ENCODE data around the gene RNF212.

Gene RNF212, protein sequence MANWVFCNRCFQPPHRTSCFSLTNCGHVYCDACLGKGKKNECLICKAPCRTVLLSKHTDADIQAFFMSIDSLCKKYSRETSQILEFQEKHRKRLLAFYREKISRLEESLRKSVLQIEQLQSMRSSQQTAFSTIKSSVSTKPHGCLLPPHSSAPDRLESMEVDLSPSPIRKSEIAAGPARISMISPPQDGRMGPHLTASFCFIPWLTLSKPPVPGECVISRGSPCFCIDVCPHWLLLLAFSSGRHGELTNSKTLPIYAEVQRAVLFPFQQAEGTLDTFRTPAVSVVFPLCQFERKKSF

DNA sequence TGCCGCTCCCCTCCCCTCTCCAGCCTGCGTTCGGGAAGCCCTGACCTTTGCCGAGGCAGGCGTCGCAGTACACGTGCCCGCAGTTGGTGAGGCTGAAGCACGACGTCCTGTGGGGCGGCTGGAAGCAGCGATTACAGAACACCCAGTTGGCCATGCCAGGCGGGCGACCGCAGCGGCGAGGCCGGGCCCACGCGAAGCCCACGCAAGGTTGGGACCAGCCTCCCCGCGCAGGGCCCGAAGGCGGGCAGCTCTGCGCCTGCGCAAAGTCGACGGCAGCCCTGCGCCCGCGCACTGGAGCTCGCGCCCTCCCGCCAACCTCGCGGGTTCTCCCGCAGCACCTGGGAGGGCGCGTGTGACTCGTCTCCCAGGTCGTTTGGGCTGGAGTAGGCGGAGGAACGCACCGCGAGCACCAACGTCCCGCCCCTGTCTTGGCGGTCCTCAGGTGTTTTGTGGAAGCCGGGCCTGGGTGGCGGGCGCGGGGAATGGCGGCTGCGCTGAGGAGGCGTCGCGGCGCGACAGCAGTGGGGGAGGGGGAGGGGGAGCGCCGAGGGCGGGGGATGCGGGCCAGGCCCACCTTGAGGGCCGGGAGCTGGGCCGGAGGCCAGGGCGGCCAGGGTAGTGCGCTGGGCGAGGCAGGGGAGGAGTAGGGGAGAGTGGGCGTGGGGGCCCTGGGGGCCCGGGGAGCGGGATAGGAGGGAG lies at the start of gene RNF212:
Gene RNF212, minus strand, starts transcription at position 254 of the 699 bp plus-strand sequence. Its CDS starts 100 bp downstream, at position 154.
- Mint-ChIP-seq H3K27ac (no peak within 1 kb of the TSS), H3K4me1 (no peaks in the 10 kb centered on the region), H3K27me3 (peaks cover 25% of the 10 kb centered on the region), H3K4me3 (no peak within 1 kb of the TSS), H3K36me3 (ENCODE audit: low read depth) (no peaks in the 10 kb centered on the region), H3K9me3 (no peaks in the 10 kb centered on the region)
- ATAC-seq (peak; percentile 24), DNase-seq (peak; percentile 16)

DNA sequence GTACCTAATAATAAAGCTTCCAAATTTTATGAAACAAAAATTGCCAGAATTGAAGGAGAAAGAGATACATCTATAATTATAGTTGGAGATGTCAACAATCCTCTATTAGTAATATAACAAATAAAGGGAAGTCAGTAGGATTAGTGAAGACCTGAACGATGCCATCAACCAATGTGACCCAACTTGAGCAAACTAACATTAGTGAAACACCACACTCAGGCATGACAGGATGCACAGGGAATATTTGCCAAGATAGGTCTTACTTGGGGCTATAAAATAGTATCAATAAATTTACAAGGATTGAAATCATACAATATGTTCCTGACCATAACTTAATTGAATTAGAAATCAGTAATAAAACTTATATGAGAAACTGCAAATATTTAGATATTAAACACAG lies 47.0 kb upstream of the RNF212 start:
- no peaks in the 10 kb centered on the region for H3K27me3 Mint-ChIP-seq
- ATAC-seq (no peak), DNase-seq (no peak)
- H3K27ac Mint-ChIP-seq = no peak overlapping the region
- H3K4me1 Mint-ChIP-seq = peaks cover 8% of the 10 kb centered on the region
- H3K4me3 Mint-ChIP-seq = no peak overlapping the region
- peaks cover 9% of the 10 kb centered on the region for H3K9me3 Mint-ChIP-seq
- no peaks in the 10 kb centered on the region for H3K36me3 Mint-ChIP-seq (ENCODE audit: low read depth)

DNA sequence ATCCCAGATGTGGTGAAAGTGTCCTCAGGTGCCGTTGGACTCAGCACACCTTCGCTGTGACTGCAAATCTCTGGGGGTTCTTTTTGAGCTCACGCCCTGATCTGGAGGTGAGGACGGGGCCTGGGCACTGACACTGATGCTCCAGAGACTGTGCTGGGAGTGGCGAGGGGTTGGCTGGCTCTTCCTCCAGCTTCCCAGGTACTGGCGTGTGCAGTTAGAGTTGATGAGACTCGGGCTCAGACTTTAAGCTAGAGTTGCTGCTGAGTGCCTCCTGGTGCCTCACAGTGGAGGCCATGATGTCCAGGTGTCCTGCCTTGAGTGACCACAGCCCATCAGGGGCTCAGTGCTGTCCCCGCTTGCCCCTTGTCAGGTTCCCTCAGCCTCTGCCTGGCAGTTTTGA lies 42.7 kb upstream of the RNF212 start:
- no peak for ATAC-seq
- no peak overlapping the region for H3K27ac Mint-ChIP-seq
- peaks cover 9% of the 10 kb centered on the region for H3K9me3 Mint-ChIP-seq

DNA sequence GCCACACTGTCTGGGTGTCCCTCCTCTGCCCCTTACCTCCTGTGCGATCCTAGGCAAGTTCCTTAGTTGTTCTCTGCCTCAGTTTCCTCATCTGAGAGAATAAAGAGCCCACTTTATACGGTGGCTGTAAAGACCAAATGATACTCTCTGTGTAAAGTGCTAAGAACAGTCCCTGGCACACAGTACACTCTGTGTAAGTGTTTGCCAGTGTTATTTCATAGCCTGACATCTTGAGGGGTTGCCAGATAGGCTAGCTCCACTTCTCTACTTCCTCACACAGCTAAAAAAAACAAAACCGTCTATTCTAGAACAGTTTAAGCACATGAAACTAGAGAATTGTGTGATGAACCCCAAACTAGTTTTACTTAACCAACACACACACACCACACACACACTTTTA lies 42.0 kb upstream of the RNF212 start:
- Mint-ChIP-seq H3K27ac (no peak overlapping the region), H3K4me1 (no peaks in the 10 kb centered on the region), H3K9me3 (peaks cover 9% of the 10 kb centered on the region), H3K4me3 (no peak overlapping the region), H3K27me3 (peaks cover 4% of the 10 kb centered on the region), H3K36me3 (ENCODE audit: low read depth) (no peaks in the 10 kb centered on the region)
- DNase-seq = no peak
- ATAC-seq = no peak

More for the DNA sequence above, 42.7 kb upstream of the RNF212 start:
- DNase-seq = no peak
- H3K4me1 Mint-ChIP-seq = no peaks in the 10 kb centered on the region
- no peak overlapping the region for H3K4me3 Mint-ChIP-seq
- peaks cover 4% of the 10 kb centered on the region for H3K27me3 Mint-ChIP-seq
- no peaks in the 10 kb centered on the region for H3K36me3 Mint-ChIP-seq (ENCODE audit: low read depth)

DNA sequence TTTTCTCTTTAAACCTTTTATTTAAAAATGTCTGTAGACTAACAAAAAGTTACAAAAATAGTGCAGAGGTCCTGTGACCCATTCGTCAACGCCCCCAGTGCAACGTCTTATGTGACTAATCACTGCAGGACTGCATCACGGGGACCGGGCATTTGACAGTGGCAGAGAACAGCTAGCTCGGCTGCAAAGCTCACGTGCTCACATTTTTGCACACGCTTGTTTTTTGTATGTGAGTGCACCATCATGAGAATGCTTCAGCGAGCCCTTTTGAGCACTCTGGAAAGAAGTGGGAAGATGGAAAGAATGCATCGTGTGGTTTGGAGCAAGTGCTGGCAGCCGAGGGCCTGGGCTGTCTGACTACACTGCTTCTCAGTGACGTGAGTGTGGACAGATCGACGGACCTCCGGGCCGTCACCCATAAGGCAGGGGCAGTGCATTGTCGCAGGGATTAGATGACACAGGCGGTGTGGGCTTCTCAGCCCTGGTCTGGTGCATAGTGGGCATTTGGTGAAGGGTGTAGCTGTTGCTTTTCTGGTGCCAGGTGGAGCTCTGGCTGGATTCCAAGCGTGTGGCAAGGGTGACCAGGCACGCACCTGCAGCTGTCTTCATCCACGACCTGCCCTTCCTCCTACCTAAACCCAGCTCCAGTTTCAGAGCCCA lies 41.3 kb upstream of the RNF212 start:
- no peaks in the 10 kb centered on the region for H3K36me3 Mint-ChIP-seq (ENCODE audit: low read depth)
- no peak for ATAC-seq
- H3K27me3 Mint-ChIP-seq = peaks cover 4% of the 10 kb centered on the region
- H3K27ac Mint-ChIP-seq = no peak overlapping the region
- no peak for DNase-seq
- H3K9me3 Mint-ChIP-seq = peaks cover 9% of the 10 kb centered on the region
- no peaks in the 10 kb centered on the region for H3K4me1 Mint-ChIP-seq
- H3K4me3 Mint-ChIP-seq = no peak overlapping the region

DNA sequence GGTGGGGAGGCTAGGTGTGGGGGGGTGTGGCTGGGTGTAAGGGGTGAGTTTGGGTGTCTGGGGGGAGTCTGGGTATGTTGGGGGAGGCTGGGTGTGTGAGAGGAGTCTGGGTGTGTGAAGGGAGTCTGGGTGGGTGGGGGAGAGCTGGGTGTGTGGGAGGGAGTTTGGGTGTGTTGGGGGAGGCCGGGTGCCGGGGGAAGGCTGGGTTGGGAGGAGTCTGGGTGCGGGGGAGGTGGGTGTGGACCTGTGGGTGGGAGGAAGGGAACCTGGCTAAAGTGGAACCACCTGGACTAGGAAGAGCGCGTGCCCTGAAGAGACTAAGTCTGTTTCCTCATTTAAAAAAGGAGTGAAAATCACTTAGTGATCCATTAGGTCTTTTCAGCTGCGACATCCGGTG lies 40.8 kb upstream of the RNF212 start:
- peaks cover 4% of the 10 kb centered on the region for H3K27me3 Mint-ChIP-seq
- ATAC-seq (no peak), DNase-seq (no peak)
- H3K36me3 Mint-ChIP-seq (ENCODE audit: low read depth) = no peaks in the 10 kb centered on the region
- no peak overlapping the region for H3K4me3 Mint-ChIP-seq
- peaks cover 9% of the 10 kb centered on the region for H3K9me3 Mint-ChIP-seq
- no peak overlapping the region for H3K27ac Mint-ChIP-seq
- no peaks in the 10 kb centered on the region for H3K4me1 Mint-ChIP-seq

DNA sequence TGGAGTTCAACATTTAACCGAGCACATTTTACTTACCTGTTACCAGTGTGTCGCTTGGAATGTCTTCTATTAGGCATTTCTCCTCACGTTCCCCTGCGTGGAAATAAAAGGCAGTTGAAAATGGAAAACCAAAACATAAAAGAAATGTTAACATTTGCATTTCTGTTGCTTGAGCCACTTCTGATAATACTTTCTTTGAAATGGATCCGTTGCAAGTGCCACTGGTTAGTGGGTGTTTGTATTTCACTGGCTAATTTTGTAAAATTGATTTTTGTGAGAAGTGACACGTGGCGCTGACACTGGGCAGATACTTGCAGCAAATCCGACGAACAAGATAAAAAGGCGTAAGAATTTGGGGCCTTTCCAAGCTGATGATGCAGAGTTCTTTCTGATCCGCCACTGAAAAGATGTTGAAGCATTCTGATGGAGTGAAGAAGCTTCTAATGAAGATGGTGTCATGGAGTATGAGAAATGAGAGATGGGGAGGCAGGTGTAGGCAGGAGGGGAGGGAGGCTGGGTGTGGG lies 40.3 kb upstream of the RNF212 start:
- Mint-ChIP-seq H3K27ac (no peak overlapping the region), H3K36me3 (ENCODE audit: low read depth) (no peaks in the 10 kb centered on the region), H3K27me3 (peaks cover 4% of the 10 kb centered on the region), H3K9me3 (peaks cover 9% of the 10 kb centered on the region), H3K4me1 (no peaks in the 10 kb centered on the region), H3K4me3 (no peak overlapping the region)
- DNase-seq = no peak
- ATAC-seq = no peak

DNA sequence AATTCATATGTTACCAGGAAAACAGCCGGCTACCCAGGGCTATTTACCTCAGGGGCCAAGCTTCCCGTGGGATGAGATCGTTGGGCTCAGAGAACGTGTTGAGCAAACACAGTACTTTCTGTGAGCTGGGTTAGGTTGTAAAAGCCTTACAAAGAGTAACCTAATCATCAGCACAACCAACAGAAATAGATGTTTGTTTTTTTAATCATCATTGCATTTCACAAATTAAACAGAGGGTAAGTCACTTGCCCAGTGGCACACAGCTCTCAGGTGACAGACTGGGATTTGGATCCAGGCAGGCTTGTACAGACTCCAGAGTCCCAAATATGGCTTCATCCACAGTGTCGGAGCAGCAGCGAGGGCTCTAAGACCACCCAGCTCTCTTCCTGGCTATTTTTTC lies 38.9 kb upstream of the RNF212 start:
- no peaks in the 10 kb centered on the region for H3K9me3 Mint-ChIP-seq
- DNase-seq (no peak), ATAC-seq (no peak)
- H3K27me3 Mint-ChIP-seq = peaks cover 4% of the 10 kb centered on the region
- H3K4me3 Mint-ChIP-seq = no peak overlapping the region
- H3K27ac Mint-ChIP-seq = no peak overlapping the region
- H3K4me1 Mint-ChIP-seq = no peaks in the 10 kb centered on the region
- no peaks in the 10 kb centered on the region for H3K36me3 Mint-ChIP-seq (ENCODE audit: low read depth)

DNA sequence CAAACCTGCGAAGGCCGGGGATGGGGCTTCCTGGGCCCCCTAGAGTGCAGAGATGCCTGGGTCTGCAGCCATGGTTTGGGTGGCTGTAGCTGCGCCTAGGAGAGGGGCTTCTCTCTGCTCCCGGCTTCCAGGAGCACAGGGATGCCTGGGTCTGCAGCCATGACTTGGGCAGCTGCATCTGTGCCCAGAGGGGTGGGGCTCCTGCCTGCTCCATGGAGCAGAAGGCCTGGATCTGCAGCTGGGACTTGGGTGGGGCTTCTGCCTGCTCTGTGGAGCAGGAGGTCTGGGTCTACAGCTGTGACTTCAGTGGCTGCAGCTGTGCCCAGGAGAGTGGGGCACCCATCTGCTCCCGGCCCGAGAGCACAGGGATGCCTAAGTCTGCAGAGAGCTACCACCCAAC lies 38.2 kb upstream of the RNF212 start:
- ATAC-seq = no peak
- Mint-ChIP-seq H3K27ac (no peak overlapping the region), H3K4me1 (no peaks in the 10 kb centered on the region), H3K27me3 (peaks cover 4% of the 10 kb centered on the region), H3K36me3 (ENCODE audit: low read depth) (no peaks in the 10 kb centered on the region), H3K9me3 (no peaks in the 10 kb centered on the region), H3K4me3 (no peak overlapping the region)
- DNase-seq = no peak

DNA sequence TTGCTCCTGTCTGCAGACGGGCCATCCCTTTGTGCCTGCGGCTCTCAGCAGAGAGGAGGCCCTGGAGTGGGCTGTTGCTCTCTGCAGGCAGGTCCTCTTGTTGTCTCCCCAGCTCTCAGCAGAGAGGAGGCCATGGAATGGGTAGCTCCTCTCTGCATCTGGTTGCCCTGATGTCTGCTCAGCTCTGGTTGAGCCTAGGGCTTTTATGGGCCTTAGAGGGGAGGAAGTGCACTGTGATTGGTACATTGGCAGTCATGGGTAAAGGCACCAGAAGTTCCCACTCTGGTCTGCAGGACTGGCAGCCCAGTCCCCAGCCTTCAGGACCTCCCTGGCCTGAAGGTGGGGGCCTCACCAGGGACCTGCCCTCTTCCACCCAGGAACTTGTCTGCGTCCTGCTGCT lies 37.5 kb upstream of the RNF212 start:
- H3K4me1 Mint-ChIP-seq = no peaks in the 10 kb centered on the region
- no peak for ATAC-seq
- H3K4me3 Mint-ChIP-seq = no peak overlapping the region
- no peaks in the 10 kb centered on the region for H3K9me3 Mint-ChIP-seq
- DNase-seq = no peak
- peaks cover 4% of the 10 kb centered on the region for H3K27me3 Mint-ChIP-seq
- H3K27ac Mint-ChIP-seq = no peak overlapping the region
- H3K36me3 Mint-ChIP-seq (ENCODE audit: low read depth) = no peaks in the 10 kb centered on the region

DNA sequence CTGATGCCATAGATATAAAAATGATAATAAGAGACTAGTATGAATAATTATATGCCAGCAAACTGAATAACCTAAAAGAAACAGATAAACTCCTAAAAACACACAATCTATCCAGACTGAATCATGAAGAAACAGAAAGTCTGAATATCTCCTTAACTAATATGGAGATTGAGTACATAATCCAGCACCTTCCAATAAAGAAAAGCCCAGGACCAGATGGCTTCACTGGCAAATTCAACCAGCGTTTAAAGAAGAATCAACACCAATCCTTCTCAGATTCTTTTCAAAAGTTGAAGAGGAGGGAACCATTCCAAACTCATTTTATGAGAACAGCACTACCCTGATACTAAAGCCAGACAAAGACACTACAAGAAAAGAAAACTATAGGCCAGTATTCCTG lies 26.5 kb upstream of the RNF212 start:
- H3K4me1 Mint-ChIP-seq = peaks cover 12% of the 10 kb centered on the region
- ATAC-seq (no peak), DNase-seq (no peak)
- no peaks in the 10 kb centered on the region for H3K9me3 Mint-ChIP-seq
- H3K36me3 Mint-ChIP-seq (ENCODE audit: low read depth) = no peaks in the 10 kb centered on the region
- H3K27ac Mint-ChIP-seq = no peak overlapping the region
- no peak overlapping the region for H3K4me3 Mint-ChIP-seq
- H3K27me3 Mint-ChIP-seq = peaks cover 11% of the 10 kb centered on the region

DNA sequence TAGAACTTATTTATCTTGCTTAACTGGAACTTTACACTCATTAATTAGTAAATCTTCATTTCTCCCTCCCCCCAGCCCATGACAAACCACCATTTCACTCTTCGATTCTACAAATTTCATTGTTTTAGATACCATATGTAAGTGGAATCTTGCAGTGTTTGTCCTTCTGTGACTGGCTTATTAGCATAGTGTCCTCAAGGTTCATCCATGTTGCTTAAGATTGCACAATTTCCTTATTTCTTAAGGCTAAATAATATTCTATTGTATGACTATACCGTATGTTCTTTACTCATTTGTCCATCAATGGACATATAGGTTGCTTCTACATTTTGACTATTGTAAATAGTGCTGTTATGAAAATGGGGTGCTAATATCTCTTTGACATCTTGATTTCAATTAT lies 24.5 kb upstream of the RNF212 start:
- no peaks in the 10 kb centered on the region for H3K9me3 Mint-ChIP-seq
- peaks cover 11% of the 10 kb centered on the region for H3K27me3 Mint-ChIP-seq
- H3K27ac Mint-ChIP-seq = no peak overlapping the region
- no peaks in the 10 kb centered on the region for H3K36me3 Mint-ChIP-seq (ENCODE audit: low read depth)
- peak overlapping the region; percentile 82 for H3K4me3 Mint-ChIP-seq
- DNase-seq = no peak
- peaks cover 12% of the 10 kb centered on the region for H3K4me1 Mint-ChIP-seq
- ATAC-seq = no peak

DNA sequence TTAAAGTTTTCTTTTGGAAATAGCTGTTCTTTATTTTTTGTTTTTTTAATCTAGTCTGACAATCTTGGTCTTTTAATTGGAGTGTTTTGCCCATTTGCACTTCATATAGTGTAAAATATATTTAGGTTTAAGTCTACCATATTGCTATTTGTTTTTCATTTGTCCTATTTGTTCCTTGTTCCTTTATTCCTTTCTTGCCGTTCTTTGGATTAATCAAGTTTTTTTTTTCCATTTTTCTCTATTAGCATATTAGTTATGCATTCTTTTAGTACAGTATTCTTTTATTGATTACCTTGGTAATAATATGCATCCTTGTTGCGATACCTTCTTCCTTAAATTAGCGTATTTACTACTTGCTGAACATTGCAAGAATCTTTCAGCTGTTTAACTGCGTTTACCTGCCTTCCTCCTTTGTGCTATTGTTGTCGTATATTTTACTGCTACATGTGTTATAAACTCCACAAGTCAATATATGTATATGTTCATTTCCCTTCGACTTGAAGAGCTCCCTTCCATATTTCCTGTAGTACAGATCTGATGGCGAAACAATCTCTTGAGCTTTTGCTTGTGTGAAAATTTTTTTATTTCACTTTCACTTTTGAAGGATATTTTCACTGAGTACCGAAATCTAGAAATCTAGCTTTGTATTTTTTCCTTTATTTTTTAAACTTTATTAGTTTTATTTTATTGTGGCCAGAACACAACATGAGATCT lies 23.9 kb upstream of the RNF212 start:
- H3K27ac Mint-ChIP-seq = no peak overlapping the region
- peaks cover 12% of the 10 kb centered on the region for H3K4me1 Mint-ChIP-seq
- H3K9me3 Mint-ChIP-seq = no peaks in the 10 kb centered on the region
- H3K36me3 Mint-ChIP-seq (ENCODE audit: low read depth) = no peaks in the 10 kb centered on the region
- no peak for DNase-seq
- H3K27me3 Mint-ChIP-seq = peaks cover 11% of the 10 kb centered on the region
- peak overlapping the region; percentile 82 for H3K4me3 Mint-ChIP-seq
- ATAC-seq = no peak

DNA sequence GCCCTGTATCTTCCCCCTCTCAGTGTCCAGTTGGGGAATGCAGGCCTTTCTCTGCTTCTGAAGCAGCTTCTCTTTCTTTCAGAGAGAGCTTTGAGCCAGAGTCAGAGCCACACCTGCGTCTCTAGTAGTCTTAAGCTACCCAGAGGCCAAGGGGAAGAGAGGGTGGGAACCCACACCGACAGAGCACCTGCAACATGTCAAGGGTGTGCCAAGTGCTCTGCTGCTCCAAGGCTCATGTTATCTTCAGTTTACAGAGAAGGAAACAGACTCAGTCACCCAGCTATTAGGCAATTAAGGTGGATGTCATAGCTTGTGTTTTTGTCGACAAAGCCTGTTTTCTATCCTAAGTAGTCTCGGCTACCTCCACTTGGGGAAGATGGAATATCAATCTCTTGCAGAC lies 22.7 kb upstream of the RNF212 start:
- Mint-ChIP-seq H3K9me3 (no peaks in the 10 kb centered on the region), H3K4me3 (no peak overlapping the region), H3K36me3 (ENCODE audit: low read depth) (no peaks in the 10 kb centered on the region), H3K27me3 (peaks cover 4% of the 10 kb centered on the region), H3K27ac (no peak overlapping the region), H3K4me1 (peaks cover 12% of the 10 kb centered on the region)
- DNase-seq = no peak
- no peak for ATAC-seq
